Duodenal mucosa (tissue), 2 donors: ENCODE measurements around the gene DOCK3.
"Not testable (repeated sequence)": the region's sequence is repeated elsewhere in the genome, so short reads cannot be mapped to it uniquely, and the experiment has no call there.

Experiments
- H3K27ac ChIP-seq: one replicate; pipeline ENCODE4 v1.7.0; 2013; ENCODE audit warnings: low read depth, low read length
- H3K27me3 ChIP-seq, 2 donors: one replicate each; pipeline ENCODE4 v1.7.0; 2013; ENCODE audit warnings: low read length in 2 of 2, control low read depth in 1 of 2; ENCODE audit not compliant: insufficient read depth in 2 of 2, control insufficient read depth in 1 of 2
- H3K36me3 ChIP-seq, 2 donors: one replicate each; pipeline ENCODE4 v1.7.0; 2013; ENCODE audit warnings: low read length in 2 of 2, control low read depth in 1 of 2; ENCODE audit not compliant: insufficient read depth in 2 of 2, control insufficient read depth in 1 of 2
- H3K4me1 ChIP-seq, 2 donors: one replicate each; pipeline ENCODE4 v1.7.0; 2013; ENCODE audit warnings: low read length in 2 of 2, control low read depth in 1 of 2; ENCODE audit not compliant: insufficient read depth in 2 of 2, control insufficient read depth in 1 of 2
- H3K4me3 ChIP-seq, 2 donors: one replicate each; pipeline ENCODE4 v1.7.0; 2013; ENCODE audit warnings: low read length in 2 of 2, low read depth in 1 of 2
- H3K9ac ChIP-seq, 2 donors: one replicate each; pipeline ENCODE4 v1.7.0; 2013; ENCODE audit warnings: low read length in 2 of 2, low read depth in 1 of 2
- H3K9me3 ChIP-seq, 2 donors: one replicate each; pipeline ENCODE4 v1.7.0; 2013; ENCODE audit warnings: low read length in 2 of 2, control low read depth in 1 of 2; ENCODE audit not compliant: control insufficient read depth in 1 of 2

Gene DOCK3

GRCh38 chr3:51264166-51264565 is 589.4 kb downstream of the DOCK3 start:
- H3K4me1 ChIP-seq, H3K4me3 ChIP-seq, H3K27ac ChIP-seq, H3K27me3 ChIP-seq, H3K36me3 ChIP-seq, H3K9ac ChIP-seq, H3K9me3 ChIP-seq: not testable (repeated sequence)

DNA sequence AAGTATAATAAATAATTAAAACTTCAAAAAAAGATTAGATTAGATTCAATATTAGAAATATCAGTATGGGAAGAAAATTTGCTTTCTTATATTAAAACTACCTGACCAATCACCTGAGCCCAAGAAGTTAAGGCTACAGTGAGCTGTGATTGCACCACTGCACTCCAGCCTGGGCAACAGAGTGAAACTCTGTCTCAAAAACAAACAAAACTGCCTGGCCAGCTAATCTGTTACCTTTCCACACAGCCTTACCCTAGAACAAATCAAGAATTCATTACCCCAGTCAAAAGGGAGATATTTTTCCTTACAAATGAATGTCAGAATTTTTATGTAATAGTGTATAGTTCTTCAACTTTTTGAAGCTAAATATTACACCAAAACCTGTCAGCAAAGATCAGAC is 593.4 kb downstream of the DOCK3 start:
- H3K27ac ChIP-seq, result no peak overlapping the region
- H3K9ac ChIP-seq, result no peak overlapping the region
- H3K4me1 ChIP-seq, result no peaks in the 10 kb centered on the region
- H3K36me3 ChIP-seq, result no peaks in the 10 kb centered on the region
- H3K4me3 ChIP-seq, result no peak overlapping the region
- no peaks in the 10 kb centered on the region for H3K9me3 ChIP-seq
- no peaks in the 10 kb centered on the region for H3K27me3 ChIP-seq

GRCh38 chr3:51269466-51269865 is 594.7 kb downstream of the DOCK3 start:
- H3K4me1 ChIP-seq, result no peaks in the 10 kb centered on the region
- H3K36me3 ChIP-seq, result no peaks in the 10 kb centered on the region
- H3K9me3 ChIP-seq, result no peaks in the 10 kb centered on the region
- no peak overlapping the region for H3K27ac ChIP-seq
- H3K9ac ChIP-seq, result no peak overlapping the region
- H3K27me3 ChIP-seq, result no peaks in the 10 kb centered on the region
- no peak overlapping the region for H3K4me3 ChIP-seq

DNA sequence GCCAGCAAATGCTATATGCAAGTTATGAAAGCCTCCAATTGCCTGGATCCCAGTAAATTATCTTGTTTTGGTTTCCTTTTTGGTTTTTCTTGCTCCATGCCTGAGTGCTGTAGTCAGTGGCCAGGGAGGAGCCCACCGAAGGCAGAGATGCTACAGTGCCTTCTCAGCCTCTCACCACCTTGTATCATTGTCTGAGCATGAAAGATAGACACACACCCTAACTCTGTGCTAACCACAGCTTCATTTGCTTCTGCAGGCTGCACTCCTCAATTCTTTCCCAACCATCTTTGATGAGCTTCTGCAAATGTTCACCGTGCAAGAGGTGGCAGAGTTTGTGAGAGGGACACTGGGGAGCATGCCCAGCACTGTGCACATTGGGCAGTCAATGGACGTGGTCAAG is 595.8 kb downstream of the DOCK3 start:
- no peaks in the 10 kb centered on the region for H3K27me3 ChIP-seq
- no peaks in the 10 kb centered on the region for H3K36me3 ChIP-seq
- H3K27ac ChIP-seq, result no peak overlapping the region
- no peaks in the 10 kb centered on the region for H3K9me3 ChIP-seq
- H3K9ac ChIP-seq, result no peak overlapping the region
- no peaks in the 10 kb centered on the region for H3K4me1 ChIP-seq
- H3K4me3 ChIP-seq, result no peak overlapping the region

GRCh38 chr3:51271172-51271571 is 596.4 kb downstream of the DOCK3 start:
- H3K4me3 ChIP-seq, result no peak overlapping the region
- no peaks in the 10 kb centered on the region for H3K36me3 ChIP-seq
- no peak overlapping the region for H3K9ac ChIP-seq
- H3K4me1 ChIP-seq, result no peaks in the 10 kb centered on the region
- H3K27ac ChIP-seq, result no peak overlapping the region
- no peaks in the 10 kb centered on the region for H3K9me3 ChIP-seq
- H3K27me3 ChIP-seq, result no peaks in the 10 kb centered on the region

DNA sequence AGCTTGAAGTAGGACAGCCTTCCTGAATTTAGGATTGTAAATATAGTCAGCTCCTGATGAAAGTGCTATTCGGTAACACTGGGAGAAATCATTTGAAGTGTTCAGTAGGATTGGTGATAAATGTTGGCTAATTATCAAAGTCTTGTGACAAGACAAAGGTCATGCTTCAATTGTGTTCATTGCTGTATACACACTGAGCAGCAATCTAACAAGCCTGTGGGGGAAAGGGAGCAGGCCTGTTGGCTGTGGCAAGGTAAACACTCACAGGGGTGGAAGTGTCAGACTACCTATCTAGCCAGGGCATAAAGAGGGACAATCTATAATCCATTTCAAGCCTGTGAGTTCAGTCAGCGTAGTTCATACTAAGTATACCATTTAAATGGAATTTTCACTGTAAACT is 599.3 kb downstream of the DOCK3 start:
- Histone ChIP-seq H3K36me3 (no peaks in the 10 kb centered on the region), H3K4me1 (no peaks in the 10 kb centered on the region), H3K27ac (no peak overlapping the region), H3K4me3 (no peak overlapping the region), H3K9me3 (no peaks in the 10 kb centered on the region), H3K27me3 (no peaks in the 10 kb centered on the region), H3K9ac (no peak overlapping the region)

GRCh38 chr3:51275111-51275805 is 600.5 kb downstream of the DOCK3 start:
- H3K27me3 ChIP-seq, result no peaks in the 10 kb centered on the region
- H3K4me1 ChIP-seq, result no peaks in the 10 kb centered on the region
- H3K9me3 ChIP-seq, result no peaks in the 10 kb centered on the region
- no peak overlapping the region for H3K4me3 ChIP-seq
- no peaks in the 10 kb centered on the region for H3K36me3 ChIP-seq
- no peak overlapping the region for H3K27ac ChIP-seq
- H3K9ac ChIP-seq, result no peak overlapping the region

GRCh38 chr3:51276046-51276445 is 601.3 kb downstream of the DOCK3 start:
- Histone ChIP-seq H3K27me3 (no peaks in the 10 kb centered on the region), H3K36me3 (no peaks in the 10 kb centered on the region), H3K4me1 (no peaks in the 10 kb centered on the region), H3K9me3 (no peaks in the 10 kb centered on the region), H3K4me3 (no peak overlapping the region), H3K9ac (no peak overlapping the region), H3K27ac (no peak overlapping the region)

GRCh38 chr3:51279448-51279847 is 604.7 kb downstream of the DOCK3 start:
- H3K36me3 ChIP-seq, result no peaks in the 10 kb centered on the region
- H3K27ac ChIP-seq, result no peak overlapping the region
- H3K9me3 ChIP-seq, result no peaks in the 10 kb centered on the region
- no peak overlapping the region for H3K9ac ChIP-seq
- H3K4me1 ChIP-seq, result no peaks in the 10 kb centered on the region
- H3K27me3 ChIP-seq, result peaks cover 0 to 7% of the 10 kb centered on the region in 2 donors
- no peak overlapping the region for H3K4me3 ChIP-seq

DNA sequence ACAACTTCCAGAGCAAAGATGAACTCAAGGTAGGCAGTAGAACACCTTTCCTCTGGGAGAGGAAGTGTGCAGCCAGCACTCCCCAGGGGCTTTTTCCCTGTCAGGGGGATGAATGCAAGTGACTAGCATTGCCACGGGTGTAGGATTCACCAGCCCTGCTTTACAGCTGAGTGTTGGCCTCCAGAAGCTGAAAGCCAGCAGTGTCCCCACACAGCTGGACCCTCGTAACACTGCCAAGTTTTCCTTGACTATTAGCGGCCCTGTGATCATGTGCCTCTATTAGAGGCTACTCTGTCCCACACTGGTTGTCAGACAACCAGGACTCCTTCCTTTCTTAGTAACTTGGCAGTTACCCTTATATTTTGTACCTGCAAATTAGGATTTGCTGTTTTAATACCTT is 605.4 kb downstream of the DOCK3 start:
- Histone ChIP-seq H3K27me3 (peaks cover 0 to 7% of the 10 kb centered on the region in 2 donors), H3K9me3 (no peaks in the 10 kb centered on the region), H3K36me3 (no peaks in the 10 kb centered on the region), H3K4me1 (no peaks in the 10 kb centered on the region), H3K27ac (no peak overlapping the region), H3K9ac (no peak overlapping the region), H3K4me3 (no peak overlapping the region)

DNA sequence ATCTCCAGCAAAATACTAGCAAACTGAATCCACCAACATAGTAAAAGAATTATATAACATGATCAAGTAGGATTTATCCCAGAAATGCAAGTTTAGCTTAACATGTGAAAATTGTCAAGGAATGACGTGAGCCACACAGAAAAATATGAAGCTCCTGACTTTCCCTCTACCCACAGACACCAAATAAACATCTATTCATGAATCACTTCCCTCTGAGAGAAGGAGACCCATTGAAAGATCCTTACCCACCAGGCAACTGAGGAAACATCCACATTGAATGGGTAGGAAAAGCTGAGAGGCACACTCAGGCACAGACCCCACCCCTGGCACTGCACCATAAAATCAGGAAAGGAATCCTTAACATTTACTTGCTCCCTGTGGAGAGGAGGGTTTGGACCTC is 608.2 kb downstream of the DOCK3 start:
- no peaks in the 10 kb centered on the region for H3K4me1 ChIP-seq
- H3K27ac ChIP-seq, result no peak overlapping the region
- H3K9ac ChIP-seq, result no peak overlapping the region
- H3K27me3 ChIP-seq, result peaks cover 0 to 7% of the 10 kb centered on the region in 2 donors
- H3K4me3 ChIP-seq, result no peak overlapping the region
- no peaks in the 10 kb centered on the region for H3K36me3 ChIP-seq
- peaks cover 0 to 3% of the 10 kb centered on the region in 2 donors for H3K9me3 ChIP-seq
